ENCODE data around the gene PHKG1.
"Not testable (repeated sequence)": the region's sequence is repeated elsewhere in the genome, so short reads cannot be mapped to it uniquely, and the experiment has no call there.

Gene PHKG1

GRCh38 chr7:56098187-56099008, 5.6 kb upstream of the PHKG1 start:
- H3K36me3 Mint-ChIP-seq (ENCODE audit: low read depth), result peaks cover 38% of the 10 kb centered on the region
- H3K4me1 Mint-ChIP-seq (ENCODE audit: low read depth); H3K27me3 Mint-ChIP-seq; H3K27ac Mint-ChIP-seq; H3K9me3 Mint-ChIP-seq; H3K4me3 Mint-ChIP-seq: not testable (repeated sequence)

- Mint-ChIP-seq H3K36me3 (ENCODE audit: low read depth) (peaks cover 33% of the 10 kb centered on the region), H3K4me1 (ENCODE audit: low read depth) (peaks cover 3% of the 10 kb centered on the region), H3K4me3 (no peak overlapping the region), H3K27me3 (no peaks in the 10 kb centered on the region), H3K27ac (no peak overlapping the region), H3K9me3 (no peaks in the 10 kb centered on the region)
Measured at GRCh38 chr7:56097700-56098099, 4.9 kb upstream of the PHKG1 start.

- not testable (repeated sequence) for H3K4me3 Mint-ChIP-seq; H3K27me3 Mint-ChIP-seq; H3K27ac Mint-ChIP-seq; H3K36me3 Mint-ChIP-seq (ENCODE audit: low read depth); H3K9me3 Mint-ChIP-seq; H3K4me1 Mint-ChIP-seq (ENCODE audit: low read depth)
Measured at GRCh38 chr7:56092388-56092787, 364 bp downstream of the PHKG1 start.

DNA sequence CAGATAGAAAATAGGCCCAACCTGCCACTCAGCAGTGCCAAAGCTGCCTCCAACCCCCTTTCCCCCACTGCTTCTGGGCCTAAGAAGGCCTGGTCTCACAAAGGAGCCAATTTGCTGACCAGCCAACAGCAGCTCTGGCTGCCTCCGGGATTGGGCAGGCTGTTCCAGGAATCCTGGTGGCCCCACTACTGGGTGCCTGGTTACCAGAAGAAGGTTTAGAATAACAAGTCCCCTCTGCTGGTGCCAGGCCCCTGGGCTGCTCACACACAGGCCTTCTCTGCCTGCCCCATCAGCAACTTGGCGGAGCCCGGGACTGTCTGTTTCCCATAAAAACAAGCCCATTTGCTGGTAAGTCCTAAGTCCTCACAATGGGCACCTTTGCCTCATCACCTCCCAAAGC, 1.2 kb downstream of the PHKG1 start:
- H3K27ac Mint-ChIP-seq, result no peak overlapping the region
- peaks cover 7% of the 10 kb centered on the region for H3K36me3 Mint-ChIP-seq (ENCODE audit: low read depth)
- no peaks in the 10 kb centered on the region for H3K4me1 Mint-ChIP-seq (ENCODE audit: low read depth)
- H3K27me3 Mint-ChIP-seq, result no peaks in the 10 kb centered on the region
- no peaks in the 10 kb centered on the region for H3K9me3 Mint-ChIP-seq
- H3K4me3 Mint-ChIP-seq, result no peak overlapping the region

DNA sequence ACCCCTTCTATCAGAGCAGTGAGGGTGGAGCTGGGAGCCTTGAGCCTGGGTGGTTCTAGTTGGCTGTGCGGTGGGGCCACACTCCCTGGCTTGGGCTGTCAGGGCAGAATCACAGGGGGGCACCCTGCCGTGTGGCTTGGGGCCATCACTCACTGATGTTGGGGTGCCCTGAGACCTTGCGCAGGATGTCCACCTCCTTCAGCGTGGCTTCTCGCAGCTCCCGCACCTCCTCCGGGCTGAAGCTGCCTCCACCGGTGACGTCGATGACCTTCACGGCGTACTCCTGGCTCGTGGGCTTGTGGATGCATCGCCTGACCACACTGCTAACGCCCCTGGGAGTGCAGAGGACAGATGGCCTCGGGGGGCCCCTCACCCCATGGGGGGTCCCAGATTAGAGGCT, 5.3 kb downstream of the PHKG1 start:
- Mint-ChIP-seq H3K36me3 (ENCODE audit: low read depth) (peaks cover 14% of the 10 kb centered on the region), H3K4me3 (no peak overlapping the region), H3K27ac (no peak overlapping the region), H3K4me1 (ENCODE audit: low read depth) (no peaks in the 10 kb centered on the region), H3K27me3 (no peaks in the 10 kb centered on the region), H3K9me3 (no peaks in the 10 kb centered on the region)

- Mint-ChIP-seq H3K4me1 (ENCODE audit: low read depth) (no peaks in the 10 kb centered on the region), H3K9me3 (no peaks in the 10 kb centered on the region), H3K27ac (no peak overlapping the region), H3K4me3 (no peak overlapping the region), H3K27me3 (no peaks in the 10 kb centered on the region), H3K36me3 (ENCODE audit: low read depth) (peaks cover 19% of the 10 kb centered on the region)
Measured at GRCh38 chr7:56086761-56087160, 6.0 kb downstream of the PHKG1 start.

DNA sequence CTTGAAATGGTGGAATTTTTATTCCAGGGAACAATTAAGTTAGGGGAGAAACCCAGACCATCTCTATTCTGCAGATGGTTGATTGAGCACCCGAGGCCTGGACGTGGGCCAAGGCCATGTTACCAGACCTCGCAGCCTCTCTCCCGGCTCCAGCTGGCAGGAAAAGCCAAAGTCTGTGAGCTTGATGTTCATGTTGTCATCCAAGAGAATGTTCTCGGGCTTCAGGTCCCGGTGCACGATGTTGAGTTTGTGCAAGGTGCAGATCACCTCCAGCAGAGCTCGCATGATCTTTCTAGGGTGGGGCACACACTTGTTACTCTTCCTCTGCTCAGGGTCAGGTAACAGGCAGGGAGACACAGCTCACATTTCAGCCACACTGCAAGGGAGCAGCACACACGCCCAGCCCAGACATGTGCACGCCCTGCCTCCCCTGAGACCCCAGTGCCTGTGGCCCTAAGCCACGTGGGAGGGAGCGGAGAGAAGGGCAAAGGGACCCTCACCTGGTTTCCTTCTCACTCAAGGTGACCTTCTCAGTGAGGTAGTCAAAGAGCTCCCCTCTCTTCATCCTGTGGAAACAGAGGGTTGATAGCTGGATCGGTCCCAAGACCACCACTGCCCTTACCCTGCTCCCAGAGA, 9.5 kb downstream of the PHKG1 start:
- no peak overlapping the region for H3K4me3 Mint-ChIP-seq
- H3K9me3 Mint-ChIP-seq, result no peaks in the 10 kb centered on the region
- H3K27ac Mint-ChIP-seq, result no peak overlapping the region
- peaks cover 29% of the 10 kb centered on the region for H3K36me3 Mint-ChIP-seq (ENCODE audit: low read depth)
- H3K27me3 Mint-ChIP-seq, result no peaks in the 10 kb centered on the region
- H3K4me1 Mint-ChIP-seq (ENCODE audit: low read depth), result no peaks in the 10 kb centered on the region

GRCh38 chr7:56081626-56082340, 11.0 kb downstream of the PHKG1 start:
- no peaks in the 10 kb centered on the region for H3K27me3 Mint-ChIP-seq
- H3K36me3 Mint-ChIP-seq (ENCODE audit: low read depth), result peaks cover 30% of the 10 kb centered on the region
- no peak overlapping the region for H3K4me3 Mint-ChIP-seq
- H3K27ac Mint-ChIP-seq, result no peak overlapping the region
- no peaks in the 10 kb centered on the region for H3K4me1 Mint-ChIP-seq (ENCODE audit: low read depth)
- no peaks in the 10 kb centered on the region for H3K9me3 Mint-ChIP-seq

DNA sequence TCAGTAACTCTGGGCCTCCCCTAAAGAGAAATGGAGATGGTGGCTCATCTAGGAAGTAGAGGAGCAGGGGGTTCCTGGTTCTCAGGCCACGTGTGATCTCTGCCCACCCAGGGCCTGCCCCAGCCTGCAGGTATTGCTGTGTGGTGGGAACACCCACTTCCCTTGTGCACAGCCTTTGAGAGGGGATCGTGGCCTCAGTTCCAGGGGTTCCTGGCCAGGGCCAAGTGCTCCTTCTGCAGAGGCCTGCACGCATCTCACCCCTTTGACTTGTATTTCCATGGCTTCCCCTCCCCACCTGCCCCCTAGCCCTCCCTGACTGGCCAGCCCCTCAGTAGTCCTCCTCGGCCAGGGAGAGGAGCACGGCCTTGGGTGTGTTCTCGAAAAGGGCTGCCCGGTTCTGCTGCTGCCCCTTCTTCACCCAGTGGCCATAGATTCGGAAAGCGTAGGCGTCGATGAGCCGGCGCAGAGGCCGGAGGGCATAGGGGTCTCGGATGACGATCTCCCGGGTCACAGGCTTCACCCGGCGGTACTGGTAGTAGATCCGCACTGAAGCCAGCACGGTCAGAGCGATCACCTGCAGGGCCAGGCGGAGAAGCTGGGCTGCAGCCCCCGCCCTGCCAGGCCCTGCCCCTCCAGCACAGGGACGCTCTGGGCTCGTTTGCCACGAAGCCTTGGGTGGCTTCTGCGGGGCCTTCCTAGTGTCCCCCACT, 11.9 kb downstream of the PHKG1 start:
- H3K27ac Mint-ChIP-seq; H3K27me3 Mint-ChIP-seq; H3K9me3 Mint-ChIP-seq; H3K4me3 Mint-ChIP-seq; H3K4me1 Mint-ChIP-seq (ENCODE audit: low read depth): not testable (repeated sequence)
- peaks cover 27% of the 10 kb centered on the region for H3K36me3 Mint-ChIP-seq (ENCODE audit: low read depth)

- no peaks in the 10 kb centered on the region for H3K27me3 Mint-ChIP-seq
- H3K4me1 Mint-ChIP-seq (ENCODE audit: low read depth), result no peaks in the 10 kb centered on the region
- no peaks in the 10 kb centered on the region for H3K9me3 Mint-ChIP-seq
- H3K27ac Mint-ChIP-seq, result no peak overlapping the region
- H3K4me3 Mint-ChIP-seq, result no peak overlapping the region
- peaks cover 30% of the 10 kb centered on the region for H3K36me3 Mint-ChIP-seq (ENCODE audit: low read depth)
Measured at GRCh38 chr7:56079450-56080185, 13.1 kb downstream of the PHKG1 start.

GRCh38 chr7:56078196-56078595, 14.6 kb downstream of the PHKG1 start:
- Mint-ChIP-seq H3K4me1 (ENCODE audit: low read depth) (peaks cover 3% of the 10 kb centered on the region), H3K27ac (no peak overlapping the region), H3K36me3 (ENCODE audit: low read depth) (peaks cover 29% of the 10 kb centered on the region), H3K4me3 (no peak overlapping the region), H3K9me3 (no peaks in the 10 kb centered on the region), H3K27me3 (no peaks in the 10 kb centered on the region)

DNA sequence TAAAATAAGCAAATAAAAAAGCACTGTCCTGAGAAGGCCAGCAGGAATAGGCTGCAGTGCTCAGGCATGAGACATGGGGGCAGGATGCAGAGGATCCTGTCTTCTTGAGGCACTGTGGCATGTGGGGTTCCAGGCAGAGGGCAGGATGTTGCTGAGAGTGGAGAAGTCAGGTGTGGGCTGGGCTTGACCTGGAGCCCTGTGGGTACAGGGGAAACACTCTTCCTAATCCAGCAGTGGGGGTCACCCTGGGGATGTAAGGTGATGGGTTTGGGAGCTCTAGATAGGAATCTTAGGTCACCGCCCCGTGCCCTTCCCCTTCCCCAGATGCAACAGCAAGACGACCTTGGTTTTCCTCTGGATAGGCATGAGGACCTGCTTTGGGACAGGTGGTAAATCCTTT, 15.1 kb downstream of the PHKG1 start:
- Mint-ChIP-seq H3K9me3 (no peaks in the 10 kb centered on the region), H3K4me1 (ENCODE audit: low read depth) (peaks cover 3% of the 10 kb centered on the region), H3K27me3 (no peaks in the 10 kb centered on the region), H3K27ac (no peak overlapping the region), H3K36me3 (ENCODE audit: low read depth) (peaks cover 34% of the 10 kb centered on the region), H3K4me3 (no peak overlapping the region)

DNA sequence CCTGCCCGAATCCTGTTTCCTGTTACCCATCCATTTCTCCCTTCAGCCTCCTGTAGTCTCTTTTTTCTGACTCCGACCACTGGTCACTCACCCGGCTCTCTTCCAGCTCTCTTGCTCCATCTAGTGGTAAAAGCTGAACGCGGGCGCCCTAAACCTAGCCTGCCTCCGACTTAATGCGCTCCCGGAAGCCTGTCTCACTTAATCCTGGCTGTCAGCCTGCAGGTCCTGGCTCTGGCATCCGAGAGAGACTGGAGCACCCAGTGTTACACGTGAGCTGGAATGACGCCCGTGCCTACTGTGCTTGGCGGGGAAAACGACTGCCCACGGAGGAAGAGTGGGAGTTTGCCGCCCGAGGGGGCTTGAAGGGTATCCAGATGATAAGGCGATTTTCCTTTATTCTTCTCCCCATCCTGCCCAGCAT, 18.4 kb downstream of the PHKG1 start:
- Mint-ChIP-seq H3K4me3 (no peak overlapping the region), H3K27ac (no peak overlapping the region), H3K36me3 (ENCODE audit: low read depth) (peaks cover 37% of the 10 kb centered on the region), H3K4me1 (ENCODE audit: low read depth) (peaks cover 3% of the 10 kb centered on the region), H3K9me3 (no peaks in the 10 kb centered on the region), H3K27me3 (no peaks in the 10 kb centered on the region)

DNA sequence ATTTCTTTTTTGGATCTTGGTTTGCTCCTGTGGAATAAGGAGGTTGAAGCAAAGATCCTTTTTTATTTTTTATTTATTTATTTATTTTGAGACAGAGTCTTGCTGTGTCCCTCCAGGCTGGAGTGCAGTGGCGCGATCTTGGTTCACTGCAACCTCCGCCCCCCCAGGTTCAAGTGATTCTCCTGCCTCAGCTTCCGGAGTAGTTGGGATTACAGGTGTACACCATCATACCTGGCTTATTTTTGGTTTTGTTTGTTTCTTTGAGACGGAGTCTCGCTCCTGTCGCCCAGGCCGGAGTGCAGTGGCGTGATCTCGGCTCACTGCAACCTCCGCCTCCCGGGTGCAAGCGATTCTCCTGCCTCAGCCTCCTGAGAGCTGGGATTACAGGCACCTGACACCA, 26.4 kb downstream of the PHKG1 start:
- peaks cover 54% of the 10 kb centered on the region for H3K36me3 Mint-ChIP-seq (ENCODE audit: low read depth)
- not testable (repeated sequence) for H3K27me3 Mint-ChIP-seq, H3K4me3 Mint-ChIP-seq, H3K9me3 Mint-ChIP-seq, H3K27ac Mint-ChIP-seq
- H3K4me1 Mint-ChIP-seq (ENCODE audit: low read depth), result peaks cover 33% of the 10 kb centered on the region

Measured in stimulated activated naive CD8-positive, alpha-beta T cell treated with anti-CD3 and anti-CD28 coated beads, Interleukin-15, Interleukin-2, amounts not matched to agents 100 ng/mL and 50 ng/mL, for 24 hours (primary cell).